IMR-90 (cell line): Measurements from ENCODE around the gene CDC42SE1. TPM values are rescaled to one million over a fixed set of nuclear protein-coding genes. Genes with fewer than 3 reads are reported as not detected.
A peak's percentile ranks its signal among the peaks of the same experiment; 100 is the strongest.

Experiments
- ATAC-seq: fragments of 200-7000 bp; cut with Tn5 transposase; 2 replicates; pipeline ENCODE4 v1.9.1; 2020; ENCODE audit warnings: low read depth, mild to moderate bottlenecking, moderate library complexity
- BruUV-seq: library from RNA; stranded (reverse); fragments of 400-500 nt; replicated peaks from 2 replicates; lab custom pipeline; 2021; lab: Mats Ljungman, UMichigan
- CTCF ChIA-PET: fragments of 300-600 bp; formaldehyde crosslinking; extraction: SDS; loops from one replicate; lab custom pipeline; 2021; ENCODE audit warnings: antibody characterized with exemption; lab: Yijun Ruan, JAX
- POLR2A ChIA-PET: fragments of 300-600 bp; sonication (Branson Sonifier 250); formaldehyde crosslinking; loops from one replicate; lab custom pipeline; 2022; ENCODE audit warnings: antibody characterized with exemption; ENCODE audit not compliant: unreplicated experiment; lab: Charles Lee
- DNase-seq: peaks from one replicate; pipeline ENCODE4 v3.0.0; 2013
- H2AFZ ChIP-seq: replicated peaks from 2 replicates; pipeline ENCODE3; 2013; ENCODE audit warnings: low read length, mild to moderate bottlenecking; ENCODE audit not compliant: poor library complexity
- H2AK5ac ChIP-seq: 2 replicates; pipeline ENCODE4 v1.6.1; 2013; ENCODE audit warnings: low read depth, low read length, inconsistent platforms
- H2AK9ac ChIP-seq: replicated peaks from 2 replicates; pipeline ENCODE3; 2013; ENCODE audit warnings: mild to moderate bottlenecking, low read depth, low read length, moderate library complexity; ENCODE audit not compliant: poor library complexity
- H2BK120ac ChIP-seq: 2 replicates; pipeline ENCODE4 v1.6.1; 2013; ENCODE audit warnings: low read depth, low read length, inconsistent platforms
- H2BK15ac ChIP-seq: 3 replicates; pipeline ENCODE4 v1.6.1; 2013; ENCODE audit warnings: low read depth, low read length, inconsistent platforms
- H2BK20ac ChIP-seq: 2 replicates; pipeline ENCODE4 v1.6.1; 2013; ENCODE audit warnings: low read depth, mild to moderate bottlenecking, inconsistent platforms, low read length, moderate library complexity
- H2BK5ac ChIP-seq: 2 replicates; pipeline ENCODE4 v1.6.1; 2013; ENCODE audit warnings: mild to moderate bottlenecking, low read depth, low read length, inconsistent platforms; ENCODE audit not compliant: poor library complexity, severe bottlenecking
- H3K14ac ChIP-seq: replicated peaks from 2 replicates; pipeline ENCODE4 v1.6.1; 2013; ENCODE audit warnings: low read depth, low read length, inconsistent platforms
- H3K18ac ChIP-seq: 2 replicates; pipeline ENCODE4 v1.6.1; 2013; ENCODE audit warnings: low read depth, low read length, control low read depth
- H3K23ac ChIP-seq: 2 replicates; pipeline ENCODE4 v1.6.1; 2013; ENCODE audit warnings: low read depth, low read length, inconsistent platforms
- H3K27ac ChIP-seq: 2 replicates; pipeline ENCODE4 v1.5.1; 2013; ENCODE audit warnings: mild to moderate bottlenecking, control low read depth, low read length; ENCODE audit not compliant: insufficient read depth
- H3K27me3 ChIP-seq: 2 replicates; pipeline ENCODE4 v1.6.1; 2013; ENCODE audit warnings: low read length; ENCODE audit not compliant: control insufficient read depth, insufficient read depth
- H3K36me3 ChIP-seq: 2 replicates; pipeline ENCODE4 v1.6.1; 2013; ENCODE audit warnings: low read length, mixed read lengths; ENCODE audit not compliant: control insufficient read depth, insufficient read depth
- H3K4ac ChIP-seq: 2 replicates; pipeline ENCODE4 v1.6.1; 2013; ENCODE audit warnings: low read depth, low read length, inconsistent platforms
- H3K4me1 ChIP-seq: 2 replicates; pipeline ENCODE4 v1.6.1; 2013; ENCODE audit warnings: low read length, mixed read lengths; ENCODE audit not compliant: control insufficient read depth, insufficient read depth
- H3K4me2 ChIP-seq: 2 replicates; pipeline ENCODE4 v1.6.1; 2013; ENCODE audit warnings: low read depth, mild to moderate bottlenecking, control low read depth, low read length, moderate library complexity
- H3K4me3 ChIP-seq: 2 replicates; pipeline ENCODE4 v1.5.1; 2013; ENCODE audit warnings: low read depth, mild to moderate bottlenecking, control low read depth, low read length, moderate library complexity; ENCODE audit not compliant: insufficient read depth
- H3K56ac ChIP-seq: 2 replicates; pipeline ENCODE4 v1.6.1; 2013; ENCODE audit warnings: low read length, inconsistent platforms; ENCODE audit not compliant: insufficient read depth; ENCODE audit errors: extremely low read depth
- H3K79me1 ChIP-seq, 2 experiments: 2 replicates each; pipeline ENCODE4 v1.6.1; 2013; ENCODE audit warnings: low read length in 2 of 2, inconsistent platforms in 1 of 2, low read depth in 1 of 2
- H3K9ac ChIP-seq: 2 replicates; pipeline ENCODE4 v1.6.1; 2013; ENCODE audit warnings: low read depth, low read length, control low read depth
- H3K9me1 ChIP-seq: 2 replicates; pipeline ENCODE4 v1.6.1; 2013; ENCODE audit warnings: low read length, inconsistent platforms; ENCODE audit not compliant: insufficient read depth
- H3K9me3 ChIP-seq: 2 replicates; pipeline ENCODE4 v1.6.1; 2013; ENCODE audit warnings: low read length; ENCODE audit not compliant: control insufficient read depth, insufficient read depth
- H4K20me1 ChIP-seq: 2 replicates; pipeline ENCODE4 v1.6.1; 2013; ENCODE audit warnings: low read length, inconsistent platforms; ENCODE audit not compliant: insufficient read depth
- H4K5ac ChIP-seq: 2 replicates; pipeline ENCODE4 v1.6.1; 2013; ENCODE audit warnings: mild to moderate bottlenecking, low read depth, low read length, control low read depth
- H4K8ac ChIP-seq, 2 experiments: 2 replicates each; pipeline ENCODE4 v1.6.1; 2013; ENCODE audit warnings: low read depth in 2 of 2, low read length in 2 of 2, control low read depth in 1 of 2, inconsistent platforms in 1 of 2
- H4K91ac ChIP-seq: 2 replicates; pipeline ENCODE4 v1.6.1; 2013; ENCODE audit warnings: low read depth, low read length, inconsistent platforms; ENCODE audit not compliant: insufficient read depth
- CEBPB ChIP-seq: IDR thresholded peaks from 2 replicates; pipeline ENCODE4 v1.6.1; 2012; ENCODE audit warnings: low read depth, low read length, improper control_type of control experiment
- FOS ChIP-seq: fragments of 150-350 bp; IDR thresholded peaks from 2 replicates; pipeline ENCODE4 v1.6.1; 2016; ENCODE audit warnings: low read depth, low read length
- MXI1 ChIP-seq: IDR thresholded peaks from 2 replicates; pipeline ENCODE4 v1.6.1; 2012; ENCODE audit warnings: low read depth, mild to moderate bottlenecking, low read length, moderate library complexity, borderline replicate concordance
- RAD21 ChIP-seq: IDR thresholded peaks from 2 replicates; pipeline ENCODE4 v1.6.1; 2012; ENCODE audit warnings: low read length, improper control_type of control experiment
- RCOR1 ChIP-seq: IDR thresholded peaks from 2 replicates; pipeline ENCODE4 v1.6.1; 2012; ENCODE audit warnings: mild to moderate bottlenecking, low read length, improper control_type of control experiment; ENCODE audit not compliant: insufficient replicate concordance
- RFX5 ChIP-seq: IDR thresholded peaks from 2 replicates; pipeline ENCODE4 v1.8.0; 2012; ENCODE audit warnings: low read depth, mild to moderate bottlenecking, low read length, moderate library complexity
- WGBS, 2 experiments: methylation state at CpG; one replicate each; pipeline versions ENCODE4 v1.1.5 to v1.1.7; 2013; ENCODE audit warnings: missing lambda C conversion rate in 2 of 2; ENCODE audit not compliant: insufficient read length in 1 of 2; ENCODE audit errors: extremely low coverage in 2 of 2; 5-methylcytosine and 5-hydroxymethylcytosine counted together
- dilution Hi-C: fragments of 300-500 bp; cut with HindIII; formaldehyde crosslinking; loops from one replicate; pipeline ENCODE4 v1.14.3; 2018; ENCODE audit warnings: low sequenced_read_pairs; ENCODE audit not compliant: unreplicated experiment
- in situ Hi-C: fragments of 300-500 bp; cut with MboI; formaldehyde crosslinking; loops from 3 replicates; pipeline ENCODE4 v1.14.3; 2019; ENCODE audit warnings: low sequenced_read_pairs, inconsistent platforms, mixed read lengths
- intact Hi-C: fragments of 100-400 bp; cut with micrococcal nuclease; formaldehyde crosslinking; loops from 2 replicates; pipeline ENCODE4 v1.10.0; 2022
- polyA plus RNA-seq, 3 experiments: library from polyadenylated mRNA; depleted of rRNA; stranded (reverse); fragments of >200 nt; gene quantifications; 2 replicates each; pipeline ENCODE4 v1.2.3, GENCODE V29; 2012; ENCODE audit warnings: low replicate concordance in 1 of 3
- total RNA-seq: library from RNA; depleted of rRNA; stranded (reverse); fragments of >200 nt; gene quantifications from 2 replicates; pipeline ENCODE4 v1.2.3, GENCODE V29; 2012

CDC42SE1 gene
- total and polyA plus RNA-seq, 2 of the 4 experiments (the other 2 are of a cell fraction), result 47.0 to 58.5 TPM

- no peaks in the 10 kb centered on the region for H4K20me1 ChIP-seq
- ChIA-PET CTCF (no interaction called here), POLR2A (no interaction called here)
- H3K56ac ChIP-seq, result no peak overlapping the region
- H2BK15ac ChIP-seq, result no peak overlapping the region
- no peak overlapping the region for H3K14ac ChIP-seq
- H3K18ac ChIP-seq, result no peak overlapping the region
- H2AK5ac ChIP-seq, result no peak overlapping the region
- no peaks in the 10 kb centered on the region for H3K27me3 ChIP-seq
- no peak overlapping the region for H4K91ac ChIP-seq
- H3K79me1 ChIP-seq, result peaks cover 7 to 31% of the 10 kb centered on the region in 2 experiments
- 60% methylated on average over 2 of the region's 2 CpGs; no CpG with 5 or more reads in 1 of the 2 experiments for WGBS, 2 experiments
- no peak overlapping the region for H3K27ac ChIP-seq
- DNase-seq (peak; percentile 63), ATAC-seq (peak; percentile 65)
- H3K9me1 ChIP-seq, result peaks cover 1% of the 10 kb centered on the region
- H2BK5ac ChIP-seq, result no peak overlapping the region
- H3K9ac ChIP-seq, result no peak overlapping the region
- intact Hi-C loops, result no loop called here
- H2AFZ ChIP-seq, result no peak overlapping the region
- no peak overlapping the region for H4K5ac ChIP-seq
- no peak overlapping the region for H3K4ac ChIP-seq
- H2BK120ac ChIP-seq, result no peak overlapping the region
- H3K4me1 ChIP-seq, result 0 out of 2 replicates have a peak, but pooled peaks cover 1% of the 10 kb centered on the region
- no peak overlapping the region for H3K4me2 ChIP-seq
- H3K9me3 ChIP-seq, result no peaks in the 10 kb centered on the region
- no peak overlapping the region for H3K4me3 ChIP-seq
- no peak for TF ChIP-seq FOS
- no peak for TF ChIP-seq RCOR1
- TF ChIP-seq CEBPB, result no peak
- TF ChIP-seq MXI1, result no peak
- no peak for TF ChIP-seq RAD21
- no peak for TF ChIP-seq RFX5
- no peaks in the 10 kb centered on the region for H3K36me3 ChIP-seq
- no peak overlapping the region for H3K23ac ChIP-seq
- H2BK20ac ChIP-seq, result no peak overlapping the region
- dilution Hi-C loops, result no loop called here
- H2AK9ac ChIP-seq, result no peak overlapping the region
- BruUV-seq, result no TSS peak
- no peak overlapping the region for H4K8ac ChIP-seq
- in situ Hi-C loops, result no loop called here
Observed at GRCh38 chr1:151013518-151013917, 45.9 kb downstream of the CDC42SE1 start.
